ENCODE results near the gene ATOH7.
"Not testable (repeated sequence)": the region's sequence is repeated elsewhere in the genome, so short reads cannot be mapped to it uniquely, and the experiment has no call there.

The ATOH7 gene

DNA sequence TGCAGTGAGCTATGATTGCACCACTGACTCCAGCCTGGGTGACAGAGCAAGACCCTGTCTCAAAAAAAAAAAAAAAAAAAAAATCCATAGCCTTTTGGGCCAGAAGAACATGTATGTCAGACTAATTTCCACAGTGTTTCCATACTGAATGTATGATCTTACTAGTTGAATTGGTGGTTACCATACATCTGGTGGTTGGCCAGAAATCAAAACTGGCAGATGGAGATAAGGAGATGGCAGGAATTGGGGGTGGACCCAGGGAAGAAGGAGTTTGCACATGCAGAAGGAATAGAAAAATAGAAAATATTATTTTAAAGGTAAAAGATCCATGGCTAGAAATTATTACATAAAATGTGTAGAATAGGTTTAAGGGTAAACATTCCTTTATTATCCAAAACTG, 3.7 kb upstream of the ATOH7 start:
- DNase-seq = no peak

DNA sequence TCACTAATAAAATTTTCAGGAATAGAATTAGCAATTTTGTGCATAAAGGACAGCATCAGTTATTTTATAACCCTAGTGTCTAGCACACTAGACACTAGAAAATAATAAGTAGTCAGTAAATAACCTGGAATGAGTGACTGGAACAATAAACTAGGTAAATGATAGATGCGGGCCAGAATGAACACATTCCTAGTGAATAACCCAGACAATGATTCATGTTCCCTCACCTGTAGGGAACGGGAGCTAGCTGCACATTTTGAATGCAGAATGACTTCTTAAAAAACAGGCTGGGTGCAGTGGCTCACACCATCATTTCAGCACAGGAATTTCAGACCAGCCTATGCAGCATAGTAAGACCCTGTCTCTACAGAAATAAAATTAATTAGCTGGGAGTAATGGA, 3.2 kb upstream of the ATOH7 start:
- DNase-seq = no peak

DNA sequence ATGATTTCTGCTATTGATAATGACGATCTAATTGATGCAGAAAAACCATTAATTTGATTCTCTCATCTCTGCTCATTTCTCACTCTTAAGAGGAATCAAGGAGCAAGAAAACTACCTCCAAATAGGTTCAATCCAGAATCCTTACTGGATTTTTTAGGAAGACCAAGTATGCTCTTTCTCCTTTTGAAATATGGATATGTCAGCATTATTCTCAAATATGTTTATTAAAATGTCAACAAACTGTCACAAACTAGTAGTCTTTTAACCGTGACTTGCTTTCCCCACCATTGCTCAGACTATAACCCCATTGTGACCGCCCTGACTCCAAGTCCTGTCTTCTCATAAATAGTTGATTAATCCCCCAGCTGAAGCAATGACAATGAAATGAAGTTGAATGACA, 1.1 kb upstream of the ATOH7 start:
- DNase-seq = no peak

DNA sequence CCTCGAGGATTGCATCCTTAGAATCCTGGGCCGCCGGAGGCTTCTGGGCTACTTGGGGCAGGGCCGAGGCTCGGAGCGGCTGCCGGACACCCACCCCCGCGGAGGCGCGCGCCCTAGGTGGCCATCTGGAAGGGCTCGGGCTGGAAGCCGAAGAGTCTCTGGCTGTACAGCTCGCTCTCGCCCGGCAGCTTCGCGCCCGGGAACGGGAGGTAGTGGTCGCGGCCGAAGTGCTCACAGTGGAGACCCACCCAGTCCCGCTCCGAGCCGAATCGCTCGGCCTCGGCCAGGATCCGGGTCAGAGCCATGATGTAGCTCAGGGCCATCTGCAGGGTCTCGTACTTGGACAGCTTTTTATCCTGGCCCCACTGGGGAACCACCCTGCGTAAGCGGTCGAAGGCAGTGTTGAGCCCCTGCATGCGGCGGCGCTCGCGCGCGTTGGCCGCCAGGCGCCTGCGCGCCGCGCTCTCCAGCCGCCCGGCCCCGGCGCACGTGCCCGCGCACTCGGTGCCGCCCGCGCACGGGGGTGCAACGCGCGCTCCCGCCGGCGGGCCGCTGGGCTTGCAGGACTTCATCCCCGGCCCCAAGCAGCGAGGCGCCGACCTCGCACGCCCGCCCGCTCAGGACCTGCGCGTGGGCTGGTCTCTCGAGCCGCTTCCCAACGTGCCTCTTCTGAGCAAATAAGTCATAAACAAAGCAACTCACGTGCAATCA, 652 bp downstream of the ATOH7 start:
- DNase-seq = peak in 1 of 2 experiments; percentile 79

DNA sequence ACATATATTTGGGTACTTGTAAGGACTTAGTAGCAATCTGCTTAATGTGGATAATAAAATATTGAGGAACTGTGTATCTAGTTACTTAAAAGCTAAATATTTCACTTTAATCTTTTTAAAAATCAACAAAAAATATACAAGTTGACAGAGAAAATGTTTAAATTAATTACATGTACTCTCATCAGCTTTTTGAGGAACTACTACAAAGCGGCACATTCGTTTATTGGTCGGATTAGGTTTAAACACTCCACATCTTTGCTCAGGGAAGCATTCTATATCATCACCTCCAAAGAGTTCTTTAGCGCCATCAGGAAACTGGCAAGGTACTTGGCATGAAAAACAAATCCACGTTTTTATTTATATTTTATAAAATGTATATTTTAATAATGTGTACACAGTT, 1.6 kb downstream of the ATOH7 start:
- no peak for DNase-seq

DNA sequence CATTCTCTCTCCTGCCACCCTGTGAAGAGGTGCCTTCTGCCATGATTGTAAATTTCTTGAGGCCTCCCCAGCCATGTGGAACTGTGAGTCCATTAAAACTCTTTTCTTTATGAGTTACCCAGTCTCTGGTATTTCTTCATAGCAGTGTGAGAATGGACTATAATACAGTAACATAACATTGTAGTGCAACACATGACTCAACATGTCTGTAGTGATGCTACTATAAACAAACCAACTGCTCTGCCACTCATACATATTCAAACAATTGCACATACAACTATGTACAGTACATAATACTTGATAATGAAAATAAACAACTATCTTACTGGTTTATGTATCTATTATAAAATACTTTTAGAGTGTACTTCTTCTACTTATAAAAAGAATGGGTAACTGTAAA, 7.1 kb downstream of the ATOH7 start:
- no peak for DNase-seq

DNA sequence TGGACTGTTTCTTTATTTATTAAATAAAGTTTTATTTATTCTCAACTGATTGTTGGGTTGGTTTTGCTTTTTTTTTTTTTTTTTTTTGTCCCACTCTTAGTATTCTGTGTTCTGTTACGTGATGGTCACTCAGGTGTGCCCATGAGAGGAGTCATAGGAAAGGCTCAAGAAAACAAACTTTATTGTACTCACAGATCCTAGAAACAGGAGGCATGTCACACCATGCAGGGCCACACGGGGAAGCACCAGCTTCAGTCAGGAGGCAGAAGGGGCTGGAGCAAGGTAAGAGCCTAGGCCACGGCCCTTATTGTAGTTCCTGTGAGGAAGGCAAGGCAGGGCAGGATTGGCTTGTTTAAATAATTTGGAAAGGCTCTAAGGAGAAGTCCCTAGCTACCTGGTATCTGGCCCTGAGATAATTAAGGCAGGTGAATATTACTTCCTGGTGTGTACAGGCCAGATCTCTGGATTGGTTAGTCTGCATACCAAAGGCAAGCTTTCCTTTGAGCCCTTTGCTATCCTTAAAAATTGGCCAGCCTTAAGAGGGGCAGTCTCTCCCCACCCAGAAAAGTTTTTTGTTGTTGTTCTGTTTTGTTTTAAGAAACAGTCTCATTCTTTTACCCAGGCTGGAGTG, 8.3 kb downstream of the ATOH7 start:
- DNase-seq = no peak

DNA sequence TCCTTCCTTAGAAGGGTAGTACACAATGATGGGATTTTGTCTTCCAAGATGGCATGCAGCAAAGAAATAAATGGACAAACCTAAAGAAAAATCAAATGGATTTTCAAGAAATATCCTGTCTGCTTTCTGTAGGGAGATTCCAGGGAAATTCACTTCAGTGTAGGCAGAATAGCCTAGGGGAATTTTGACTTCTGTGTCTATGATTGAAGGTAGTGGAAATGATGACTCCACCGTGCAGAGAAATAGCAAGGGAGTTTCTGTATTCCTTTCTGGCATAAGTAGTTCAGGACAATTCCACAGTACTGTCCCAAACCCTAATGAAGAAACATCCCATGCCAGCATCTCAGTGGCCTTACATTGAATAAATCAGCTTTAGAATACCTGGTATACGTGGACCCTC, 9.5 kb downstream of the ATOH7 start:
- no peak for DNase-seq

DNA sequence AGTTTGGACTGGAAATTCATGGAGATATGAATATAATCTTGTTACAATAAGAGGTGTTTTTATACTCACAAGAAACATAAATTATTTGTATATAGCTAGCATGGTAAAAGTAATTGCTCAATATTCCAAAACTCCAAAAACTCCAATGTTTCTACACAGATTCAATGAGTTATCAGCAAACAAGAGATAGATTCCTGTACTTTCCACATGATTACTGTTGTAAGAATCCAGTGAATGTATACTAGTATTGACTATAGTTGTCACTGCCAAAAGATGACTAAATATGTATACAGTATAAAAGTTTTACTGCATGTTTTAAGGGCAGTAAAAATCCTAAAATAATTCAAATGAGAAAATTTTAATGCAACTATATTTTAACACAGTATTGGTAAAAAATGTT, 10.7 kb downstream of the ATOH7 start:
- DNase-seq = no peak

DNA sequence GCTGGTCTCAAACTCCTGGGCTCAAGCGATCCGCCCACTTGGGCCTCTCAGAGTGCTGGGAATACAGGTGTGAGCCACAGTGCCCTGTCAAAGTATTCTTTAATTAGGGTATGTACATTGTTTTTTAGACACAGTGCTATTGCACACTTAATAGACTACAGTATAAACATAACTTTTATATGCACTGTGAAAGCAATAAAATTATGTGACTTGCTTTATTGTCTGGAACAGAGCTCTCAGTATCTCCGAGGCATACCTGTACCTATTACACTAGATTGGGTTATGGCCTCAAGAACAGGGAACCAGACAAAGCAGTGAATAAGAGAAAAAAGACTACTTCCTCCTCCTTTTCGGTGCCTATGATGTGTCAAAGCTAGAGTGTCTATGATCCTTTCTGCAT, 13.1 kb downstream of the ATOH7 start:
- no peak for DNase-seq

DNA sequence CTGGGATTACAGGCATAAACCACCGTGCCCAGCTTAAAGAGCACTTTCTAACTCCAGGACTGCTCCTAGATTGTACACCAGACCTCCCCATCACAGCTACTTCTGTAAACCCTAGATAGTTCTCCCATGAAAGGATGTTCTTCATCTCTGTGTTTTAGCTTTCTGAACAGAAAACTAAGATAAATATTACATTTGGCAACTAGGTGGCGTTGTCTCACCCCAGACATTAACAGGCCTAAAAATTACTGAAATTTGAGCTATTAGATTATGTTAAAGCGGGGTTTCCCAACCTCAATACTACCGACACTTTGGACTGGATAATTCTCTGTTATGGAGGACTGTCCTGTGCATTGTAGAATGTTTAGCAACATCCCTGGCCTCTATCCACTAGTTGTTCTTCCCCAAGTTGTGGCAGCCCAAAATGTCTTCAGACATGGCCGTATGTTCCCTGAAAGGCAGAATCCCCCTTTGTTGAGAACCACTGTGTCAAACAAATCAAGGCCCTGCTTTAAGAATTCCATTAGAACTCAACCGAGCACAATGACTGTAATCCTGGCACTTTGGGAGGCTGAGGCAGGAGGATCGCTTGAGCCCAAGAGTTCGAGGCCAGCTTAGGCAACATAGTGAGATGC, 19.1 kb downstream of the ATOH7 start:
- DNase-seq = peak in 1 of 2 experiments; percentile 46

DNA sequence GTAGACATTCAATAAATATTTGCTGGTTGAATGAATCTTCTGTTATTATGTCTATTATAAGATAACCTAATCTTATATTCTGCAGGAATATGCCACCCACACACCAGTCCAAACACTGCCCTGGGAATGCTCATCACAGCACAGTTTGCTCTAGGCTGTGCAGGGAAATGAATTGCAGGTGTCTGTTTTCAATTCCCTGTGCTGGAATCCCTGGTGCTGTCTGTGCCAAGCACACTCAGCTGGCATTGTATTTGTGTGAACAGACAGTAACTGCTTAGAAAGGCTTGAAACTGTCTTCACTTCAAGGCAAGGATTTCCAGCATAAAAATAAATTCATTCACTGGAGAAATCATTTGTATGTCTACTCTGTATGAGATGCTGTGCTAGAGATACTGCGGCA, 20.2 kb downstream of the ATOH7 start:
- DNase-seq = no peak

DNA sequence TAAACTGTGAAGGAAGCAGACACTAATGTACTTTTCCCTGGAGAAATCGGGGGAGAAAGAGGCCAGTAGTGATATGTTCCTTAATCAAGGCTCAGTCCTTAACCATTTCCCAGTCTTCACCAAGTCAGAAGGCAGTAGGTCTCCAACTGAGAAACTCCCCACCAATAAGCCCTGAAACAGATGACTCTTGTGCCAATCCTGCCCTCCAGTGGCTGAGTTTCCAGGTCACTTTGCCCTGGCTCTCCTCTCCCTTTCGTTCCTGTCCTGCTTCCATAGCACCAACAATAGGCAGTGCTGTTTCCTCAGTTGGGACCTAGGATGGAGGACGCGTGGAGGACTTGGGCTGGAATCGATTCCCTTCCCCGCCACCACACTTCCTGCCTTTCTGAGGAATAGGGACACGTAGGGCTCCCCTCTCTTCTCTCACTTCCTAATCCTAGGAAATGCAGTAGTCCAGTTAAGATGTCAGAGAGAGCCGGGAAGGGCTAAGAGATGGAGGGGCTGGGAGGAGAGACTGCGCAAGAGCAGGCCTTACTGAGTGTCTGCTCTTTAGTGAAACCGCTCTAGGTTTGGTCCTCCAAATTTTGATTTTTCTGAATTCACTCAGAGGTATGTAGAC, 23.4 kb downstream of the ATOH7 start:
- DNase-seq = peak; percentile 26 to 76

DNA sequence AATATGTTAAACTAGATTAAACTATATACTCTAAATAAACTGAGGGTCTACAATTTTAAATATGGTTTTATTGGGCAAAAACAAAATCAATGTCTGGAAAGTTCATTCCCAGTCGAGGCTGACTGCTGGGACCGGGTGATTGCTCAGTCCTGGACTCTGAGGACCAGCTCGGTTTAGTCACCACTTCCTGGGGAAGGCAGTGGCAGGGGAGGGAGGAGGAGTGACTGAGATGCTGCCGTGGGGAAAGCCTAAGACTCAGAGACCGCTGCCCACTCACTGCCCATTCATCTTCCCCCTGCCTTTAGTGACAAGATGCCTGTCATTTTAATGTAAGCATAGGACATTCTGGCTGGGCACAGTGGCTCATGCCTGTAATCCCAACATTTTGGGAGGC, 29.0 kb downstream of the ATOH7 start:
- DNase-seq = no peak

DNA sequence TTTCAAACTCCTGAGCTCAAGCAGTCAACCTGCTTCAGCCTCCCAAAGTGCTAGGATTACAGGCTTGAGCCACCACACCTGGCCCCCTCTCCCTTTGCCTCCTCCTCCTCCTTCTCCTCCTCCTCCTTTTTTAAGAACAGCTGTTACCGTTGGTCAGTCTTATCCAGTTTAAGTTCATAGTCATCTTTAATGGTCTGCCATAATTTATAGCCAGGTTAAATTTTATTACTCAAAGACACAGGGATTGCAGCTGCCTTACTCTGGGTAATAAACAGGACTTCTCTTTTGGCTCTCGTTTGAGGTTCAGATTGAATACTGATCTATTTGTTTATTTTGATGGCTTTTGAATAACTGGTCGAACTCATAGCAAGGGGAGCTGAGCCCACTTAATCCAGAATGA, 35.2 kb downstream of the ATOH7 start:
- DNase-seq = no peak

DNA sequence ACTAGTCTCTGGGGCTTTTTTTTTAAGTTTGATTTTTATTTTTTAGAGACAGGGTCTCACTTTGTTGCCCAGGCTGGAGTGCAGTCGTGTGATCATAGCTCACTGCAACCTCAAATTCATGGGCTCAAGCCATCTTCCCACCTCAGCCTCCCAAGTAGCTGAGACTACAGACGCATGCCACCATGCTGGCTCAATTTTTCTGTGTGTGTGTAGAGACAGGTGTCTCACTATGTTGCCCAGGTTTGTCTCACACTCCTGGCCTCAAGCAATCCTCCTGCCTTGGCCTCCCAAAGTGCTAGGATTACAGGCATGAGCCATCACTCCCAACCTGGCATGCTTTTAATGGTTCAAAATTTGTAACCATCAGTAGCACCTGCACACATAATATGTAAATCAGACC, 36.1 kb downstream of the ATOH7 start:
- DNase-seq = not testable (repeated sequence)

DNA sequence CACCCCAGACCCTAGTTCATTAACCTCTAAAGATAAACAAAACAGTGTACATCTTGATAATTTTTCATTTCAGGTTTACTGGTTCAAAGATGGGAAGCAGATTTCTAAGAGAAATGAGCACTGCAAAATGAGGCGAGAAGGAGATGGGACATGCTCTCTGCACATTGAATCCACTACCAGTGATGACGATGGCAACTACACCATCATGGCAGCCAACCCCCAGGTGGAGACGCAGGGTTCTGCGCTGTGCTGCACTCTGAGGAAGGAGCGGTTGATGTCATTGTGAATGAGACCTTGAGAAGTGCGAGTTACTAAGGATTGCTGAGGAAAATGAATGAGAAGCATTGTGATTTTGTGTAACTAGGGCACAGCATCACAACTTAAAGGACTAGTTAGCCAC, 37.6 kb downstream of the ATOH7 start:
- no peak for DNase-seq

DNA sequence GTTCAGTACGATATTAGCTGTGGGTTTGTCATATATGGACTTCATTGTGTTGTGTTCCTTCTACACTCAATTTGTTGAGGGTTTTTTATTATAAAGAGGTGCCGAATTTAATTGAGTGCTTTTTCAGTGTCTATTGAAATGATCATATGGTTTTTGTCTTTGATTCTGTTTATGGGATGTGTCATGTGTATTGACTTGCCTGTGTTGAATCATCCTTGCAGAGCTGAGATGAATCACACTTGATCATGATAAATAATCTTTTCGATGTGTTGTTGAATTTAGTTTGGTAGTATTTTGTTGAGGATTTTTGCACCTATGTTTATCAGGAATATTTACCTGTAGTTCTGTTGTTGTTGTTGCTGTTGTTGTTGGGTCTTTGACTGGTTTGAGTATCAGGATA, 39.8 kb downstream of the ATOH7 start:
- no peak for DNase-seq

DNA sequence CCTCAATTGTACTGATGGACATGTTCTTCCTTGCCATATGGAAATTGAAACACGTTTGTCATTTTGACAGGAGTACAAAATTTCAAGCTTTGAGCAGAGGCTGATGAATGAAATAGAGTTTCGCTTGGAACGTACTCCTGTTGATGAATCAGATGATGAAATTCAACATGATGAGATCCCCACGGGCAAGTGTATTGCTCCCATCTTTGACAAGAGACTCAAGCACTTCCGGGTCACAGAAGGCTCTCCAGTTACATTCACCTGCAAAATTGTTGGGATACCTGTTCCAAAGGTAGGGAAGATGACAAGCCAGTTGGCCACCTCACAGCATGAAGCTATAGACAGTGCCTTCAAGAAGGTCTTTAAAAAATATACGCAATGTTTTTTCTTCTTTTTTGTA, 43.1 kb downstream of the ATOH7 start:
- DNase-seq = no peak

DNA sequence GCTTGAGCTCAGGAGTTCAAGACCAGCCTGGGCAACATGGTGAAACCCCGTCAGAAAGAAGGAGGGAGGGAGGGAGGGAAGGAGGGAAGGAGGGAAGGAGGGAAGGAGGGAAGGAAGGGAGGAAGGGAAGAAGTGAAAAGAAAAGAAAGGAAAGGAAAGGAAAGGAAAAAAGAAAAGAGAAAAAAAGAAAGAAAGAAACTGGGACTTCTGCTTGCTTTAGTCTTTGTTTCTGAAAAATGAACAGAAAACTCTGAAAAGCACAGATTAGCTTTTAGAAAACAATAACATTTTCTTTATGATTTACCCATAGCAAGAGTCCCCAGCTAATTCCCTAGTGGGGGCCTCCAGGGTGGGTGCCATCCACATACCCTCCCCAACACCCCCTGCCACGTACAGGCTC, 46.8 kb downstream of the ATOH7 start:
- DNase-seq = no peak

DNA sequence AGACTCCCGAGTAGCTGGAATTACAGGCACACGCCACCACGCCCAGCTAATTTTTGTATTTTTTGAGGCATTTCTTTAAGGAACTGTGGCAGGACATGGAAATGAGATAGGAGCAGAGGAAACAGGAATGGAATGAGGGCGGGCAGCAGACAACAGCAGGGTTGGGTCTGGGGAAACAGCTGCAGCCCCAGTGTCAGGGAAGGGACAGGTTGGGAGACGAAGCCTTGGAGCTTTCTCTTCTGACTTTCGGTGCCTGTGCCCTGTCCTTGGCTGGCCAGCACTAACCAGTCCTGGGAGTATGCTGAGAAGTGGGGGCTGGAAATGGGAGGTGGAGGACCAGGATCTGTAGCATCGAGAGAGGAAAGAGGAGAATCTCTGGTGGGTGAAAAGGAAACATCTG, 47.4 kb downstream of the ATOH7 start:
- DNase-seq = no peak

Data from NCI-H526 (cell line).